Kidney tubule cell (primary cell): ENCODE results near the gene CATSPERD.
"Not testable (repeated sequence)": the region's sequence is repeated elsewhere in the genome, so short reads cannot be mapped to it uniquely, and the experiment has no call there.

Experiments used
- DNase-seq: peaks from one replicate; pipeline ENCODE4 v3.0.0-alpha.2; 2018; ENCODE audit warnings: low spot score

The CATSPERD gene

GRCh38 chr19:5698635-5699422 lies 21.6 kb upstream of the CATSPERD start:
- DNase-seq: no peak

DNA sequence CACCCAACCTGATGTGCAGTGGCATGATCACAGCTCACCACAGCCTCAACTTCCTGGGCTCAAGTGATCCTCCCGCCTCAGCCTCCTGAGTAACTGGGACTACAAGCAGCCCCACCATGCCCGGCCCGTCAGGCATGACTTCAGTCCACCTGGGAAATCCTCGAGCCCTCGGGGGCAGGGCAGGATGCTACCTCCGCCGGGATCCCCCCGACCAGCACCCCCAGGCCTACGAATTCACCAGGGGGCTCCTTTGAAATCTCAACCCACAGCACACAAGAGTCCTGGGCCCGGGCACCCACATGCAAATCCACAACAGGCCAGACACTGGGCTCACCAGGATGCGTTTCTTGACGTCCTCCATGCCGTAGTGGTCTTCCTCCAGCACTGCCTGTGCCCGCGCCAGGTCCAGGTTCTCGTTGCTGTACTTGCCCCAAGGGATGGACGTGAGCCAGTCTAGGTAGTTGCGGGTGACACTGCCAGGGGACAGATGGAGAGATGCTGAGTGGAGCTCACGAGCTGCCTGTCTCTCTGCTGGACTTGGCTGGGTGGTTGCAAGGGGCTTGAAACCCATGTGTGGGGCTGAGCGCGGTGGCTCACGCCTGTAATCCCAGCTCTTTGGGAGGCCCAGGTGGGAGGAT lies 19.9 kb upstream of the CATSPERD start:
- DNase-seq: no peak

GRCh38 chr19:5702053-5702410 lies 18.4 kb upstream of the CATSPERD start:
- DNase-seq: not testable (repeated sequence)

- no peak for DNase-seq
Observed at GRCh38 chr19:5703819-5704818, 16.3 kb upstream of the CATSPERD start.

DNA sequence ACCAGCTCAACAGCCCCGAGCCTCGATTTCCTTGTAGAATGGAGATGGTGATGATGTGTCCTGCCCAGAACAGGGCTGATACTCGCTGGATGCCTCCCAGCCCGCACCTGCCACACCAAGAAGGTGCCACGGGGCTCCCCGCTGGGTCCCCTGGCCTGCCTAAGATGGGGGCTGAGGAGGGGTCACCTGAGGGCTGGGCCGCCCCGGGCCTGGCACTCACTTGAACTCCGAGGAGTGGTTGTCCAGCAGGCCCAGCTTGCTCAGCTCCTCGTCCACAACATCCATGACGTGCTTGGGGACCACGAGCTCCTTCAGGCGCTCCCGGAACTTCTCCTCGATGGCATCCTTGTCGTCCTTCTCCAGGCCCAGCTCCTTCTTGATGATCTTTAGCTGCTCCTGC lies 14.9 kb upstream of the CATSPERD start:
- no peak for DNase-seq

DNA sequence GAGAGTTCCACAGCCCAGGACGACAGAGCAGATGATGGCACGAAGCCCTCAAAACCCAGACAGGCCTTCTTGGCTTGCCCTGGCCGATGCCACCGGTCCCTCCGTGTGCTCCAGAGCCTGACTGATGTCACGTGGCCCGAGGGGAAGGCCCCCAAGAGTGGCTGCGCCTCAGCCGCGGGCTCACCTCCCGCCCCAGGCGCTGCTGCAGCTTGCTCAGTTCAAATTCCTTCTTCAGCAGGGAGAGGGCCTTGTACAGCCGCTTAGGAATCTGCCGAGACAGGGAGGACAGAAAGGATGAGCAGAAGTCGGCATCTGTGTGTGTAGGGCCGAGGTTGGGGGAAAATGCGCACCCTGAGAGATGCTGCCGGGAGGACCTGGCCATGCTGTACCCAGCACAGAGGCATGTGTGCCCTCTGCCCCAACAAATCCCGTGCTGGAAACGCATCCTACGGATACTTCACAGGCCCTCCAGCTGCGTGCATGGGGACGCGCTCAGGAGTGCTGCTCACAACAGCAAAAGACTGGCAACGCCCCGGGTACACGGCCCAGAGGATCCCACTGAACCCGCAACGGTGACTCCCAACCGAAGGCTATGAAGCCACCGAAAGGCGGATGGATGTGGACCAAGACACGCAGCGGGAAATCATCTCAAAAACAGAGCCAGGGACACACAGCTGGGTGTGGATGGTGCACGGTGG lies 13.4 kb upstream of the CATSPERD start:
- no peak for DNase-seq

DNA sequence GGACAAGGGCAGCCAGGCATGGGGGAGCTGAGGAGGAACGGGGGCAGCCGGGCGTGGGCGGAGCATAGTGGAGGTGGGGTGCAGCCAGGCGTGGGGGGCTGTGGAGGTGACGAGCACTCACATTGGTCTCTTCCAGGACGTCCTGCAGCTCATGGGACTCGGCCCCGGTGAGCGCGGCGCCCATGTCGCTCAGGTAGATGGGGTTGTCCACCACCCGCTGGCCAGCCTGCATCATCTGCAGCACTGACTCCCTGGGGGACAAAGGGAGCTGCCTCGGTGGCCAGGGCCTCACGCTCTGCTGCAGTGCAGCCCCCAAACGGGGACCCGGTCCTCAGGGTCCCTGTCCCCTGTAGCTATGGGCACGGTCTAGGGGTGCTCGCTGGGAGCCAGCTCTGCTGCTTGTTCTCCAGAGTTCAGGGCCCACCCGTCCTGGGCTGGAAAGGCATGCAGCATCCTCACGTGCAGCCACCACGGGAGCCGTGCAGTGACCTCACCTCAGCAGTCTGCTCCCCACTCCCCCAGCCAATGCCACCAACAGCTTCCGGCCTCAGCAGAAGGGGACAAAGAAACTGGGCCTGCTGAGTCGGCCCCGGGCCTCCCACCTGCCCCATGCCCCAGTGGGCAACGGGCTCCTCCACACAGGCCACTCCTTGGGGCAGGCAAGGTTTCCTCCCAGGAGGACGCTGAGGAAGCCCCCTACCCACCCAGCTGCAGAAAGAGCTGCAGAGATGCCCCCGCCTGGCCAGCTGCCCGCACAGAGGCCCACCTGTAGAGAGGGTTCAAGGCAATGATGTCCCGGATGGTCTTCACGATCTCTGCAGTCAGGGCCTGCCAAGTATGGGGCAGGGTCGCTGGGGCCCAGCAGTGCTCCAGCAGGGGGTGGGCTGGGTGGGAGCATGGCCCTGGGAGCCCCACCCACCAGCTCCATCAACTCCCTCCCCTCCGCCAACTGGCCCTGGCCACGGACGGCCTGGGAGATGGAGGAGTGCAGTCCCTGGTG lies 12.6 kb upstream of the CATSPERD start:
- DNase-seq: no peak

DNA sequence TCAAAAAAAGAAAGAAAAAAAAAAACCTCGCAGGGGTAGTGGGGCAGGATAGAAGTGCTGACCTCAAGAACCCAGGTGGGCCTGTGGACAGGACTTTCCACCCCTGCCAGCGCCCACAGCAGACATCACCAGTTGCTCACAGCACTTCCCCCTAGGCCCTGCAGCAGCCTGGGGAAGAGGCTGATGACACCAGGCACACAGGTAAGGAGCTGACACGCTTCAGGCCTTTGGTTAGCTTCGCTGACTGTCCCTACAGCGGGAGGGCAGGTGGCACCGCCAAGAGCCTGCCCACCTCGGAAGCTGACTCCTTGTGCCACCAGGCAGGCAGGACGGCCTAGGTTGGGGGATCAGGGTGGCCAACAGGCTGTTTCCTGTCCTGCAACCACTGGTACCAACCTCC lies 9.4 kb upstream of the CATSPERD start:
- no peak for DNase-seq

DNA sequence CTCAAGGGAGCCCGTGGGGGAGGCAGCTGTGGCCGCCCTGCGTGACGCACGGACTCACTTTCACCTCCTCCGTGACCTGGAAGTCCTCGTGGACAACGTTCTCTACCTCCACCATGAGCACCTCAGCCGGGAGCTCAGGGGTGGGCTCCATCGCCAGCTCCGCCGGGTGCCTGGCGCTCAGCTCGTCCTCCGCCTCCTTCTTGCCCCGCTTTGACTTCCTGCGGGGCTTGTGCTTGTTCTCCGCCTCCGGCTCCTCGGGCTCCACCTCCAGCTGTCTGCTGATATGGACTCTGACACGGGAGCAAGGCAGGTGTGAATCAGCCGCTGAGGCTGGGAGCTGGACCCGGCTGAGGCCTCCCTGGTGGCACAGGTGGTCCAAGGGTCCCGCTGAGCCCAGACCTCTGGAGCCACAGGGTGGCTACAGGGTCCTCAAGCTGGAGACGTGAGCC lies 8.7 kb upstream of the CATSPERD start:
- DNase-seq: no peak

DNA sequence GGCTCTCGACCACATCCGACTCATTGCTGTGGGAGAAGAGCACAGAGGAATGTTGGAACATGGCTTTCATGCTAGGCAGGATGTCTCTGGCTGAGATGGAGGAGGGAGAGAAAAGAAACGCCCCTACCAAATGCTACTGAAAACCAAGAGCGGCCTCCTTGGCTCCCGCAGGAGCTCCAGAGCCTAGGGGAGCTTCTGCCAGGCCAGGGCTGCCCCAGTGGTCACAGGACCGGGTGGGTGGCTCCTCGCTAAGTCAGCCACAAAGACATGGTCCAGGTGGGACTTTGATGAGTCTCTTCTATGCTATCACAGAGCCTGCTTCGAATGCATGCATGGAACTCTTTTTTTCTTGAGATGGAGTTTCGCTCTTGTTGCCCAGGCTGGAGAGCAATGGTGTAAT lies 7.2 kb upstream of the CATSPERD start:
- no peak for DNase-seq

- DNase-seq: no peak
Observed at GRCh38 chr19:5714816-5715215, 5.6 kb upstream of the CATSPERD start.

DNA sequence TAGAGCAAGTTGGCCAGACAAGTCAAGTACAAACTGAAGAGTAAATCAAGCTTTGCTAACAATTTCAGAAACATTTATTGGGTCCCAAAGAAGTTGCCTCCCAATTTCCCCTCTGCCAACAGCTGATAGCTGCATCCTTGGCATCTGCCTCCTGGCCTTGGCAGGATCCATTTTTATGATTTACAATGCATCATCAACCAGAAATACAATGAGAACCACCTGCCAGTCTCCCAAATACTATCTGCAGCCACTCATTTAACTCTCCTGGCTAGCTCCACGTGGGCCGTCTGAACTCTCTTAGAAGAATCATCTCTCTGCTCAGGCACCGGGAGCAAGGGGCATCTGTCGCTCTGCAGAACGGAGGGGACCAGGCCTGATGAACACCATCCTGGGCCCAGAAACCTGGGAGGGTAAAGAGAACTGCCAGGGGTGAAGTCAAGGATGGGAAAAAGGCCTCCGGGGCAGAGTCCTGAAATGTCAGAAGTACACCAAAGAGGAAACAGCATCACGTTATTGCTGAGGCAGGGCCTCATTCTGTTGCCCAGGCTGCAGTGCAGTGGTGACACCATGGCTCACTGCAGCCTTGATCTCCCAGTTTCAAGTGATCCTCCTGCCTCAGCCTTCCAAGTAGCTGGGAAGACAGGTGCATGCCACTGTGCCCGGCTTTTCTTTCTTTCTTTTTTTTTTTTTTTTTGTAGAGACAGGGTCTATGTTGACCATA lies 3.1 kb upstream of the CATSPERD start:
- no peak for DNase-seq

- DNase-seq: peak; percentile 76
Observed at GRCh38 chr19:5718037-5718578, 2.3 kb upstream of the CATSPERD start.

- peak; percentile 82 for DNase-seq
Observed at GRCh38 chr19:5718579-5719273, 1.7 kb upstream of the CATSPERD start.

- DNase-seq: peak; percentile 24
Observed at GRCh38 chr19:5719274-5719960, 1.0 kb upstream of the CATSPERD start.

DNA sequence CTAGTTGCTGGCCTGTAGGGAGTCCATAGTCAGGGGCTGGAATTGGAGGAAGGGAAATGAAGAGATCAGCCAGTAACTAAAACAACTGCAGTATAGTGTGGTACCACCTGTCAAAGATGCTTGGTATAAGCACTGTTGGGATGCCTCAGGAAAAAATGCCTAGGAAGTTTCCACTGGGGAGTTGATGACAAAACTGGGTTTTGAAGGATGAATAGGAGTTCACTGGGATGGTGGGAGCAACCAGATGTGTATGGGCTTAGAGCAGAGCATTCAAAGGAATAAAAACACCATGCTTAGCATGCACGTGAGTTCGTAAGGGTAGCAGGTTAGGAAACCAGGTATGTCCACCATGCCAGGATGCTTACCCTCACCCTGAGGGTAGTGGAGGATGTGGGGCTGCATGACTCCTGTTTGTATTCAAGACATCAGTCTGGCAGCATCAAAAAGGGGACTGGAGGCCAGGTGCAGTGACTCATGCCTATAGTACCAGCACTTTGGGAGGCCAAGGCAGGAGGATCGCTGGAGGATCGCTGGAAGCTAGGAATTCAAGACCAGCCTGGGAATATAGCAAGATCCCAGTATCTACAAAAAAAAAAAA lies 7.1 kb downstream of the CATSPERD start:
- no peak for DNase-seq

- DNase-seq: not testable (repeated sequence)
Observed at GRCh38 chr19:5733172-5733571, 12.7 kb downstream of the CATSPERD start.

DNA sequence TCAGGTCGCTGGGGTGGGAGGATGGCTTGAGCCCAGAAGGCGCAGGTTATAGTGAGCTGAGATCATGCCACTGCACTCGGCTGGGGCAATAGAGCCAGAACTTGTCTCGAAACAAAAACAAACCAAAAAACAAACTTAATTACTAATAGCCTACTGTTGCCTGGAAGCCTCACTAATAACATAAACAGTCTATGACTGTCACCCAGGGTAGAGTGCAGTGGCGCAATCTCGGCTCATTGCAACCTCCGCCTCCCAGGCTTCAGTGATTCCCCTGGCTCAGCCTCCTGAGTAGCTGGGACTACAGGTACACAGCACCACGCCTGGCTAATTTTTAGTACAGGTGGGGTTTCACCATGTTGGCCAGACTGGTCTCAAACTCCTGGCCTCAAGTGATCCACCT lies 18.0 kb downstream of the CATSPERD start:
- peak; percentile 42 for DNase-seq
